Gastroesophageal sphincter (tissue), 4 donors: Measurements from ENCODE around the gene OTULINL. TPM values are rescaled to one million over a fixed set of nuclear protein-coding genes. Genes with fewer than 3 reads are reported as not detected.

Experiments used
- ATAC-seq: fragments of 150-250 bp; one replicate; pipeline ENCODE4 v1.9.1; 2016; ENCODE audit warnings: mild to moderate bottlenecking, moderate library complexity
- H3K27ac ChIP-seq, 4 donors: fragments of 200-600 bp; sonication (generic) in 3 of 4; 1 replicate in 3 of 4; 2 replicates in 1 of 4; pipeline ENCODE4 v1.5.1; 2016 to 2019
- H3K27me3 ChIP-seq: fragments of 200-600 bp; sonication (generic); one replicate; pipeline ENCODE4 v1.5.1; 2019
- H3K36me3 ChIP-seq, 2 donors: fragments of 200-600 bp; sonication (generic); one replicate each; pipeline ENCODE4 v1.5.1; 2019; ENCODE audit warnings: control low read depth in 1 of 2
- H3K4me1 ChIP-seq, 3 donors: fragments of 200-600 bp; sonication (generic); 1 replicate in 2 of 3; 2 replicates in 1 of 3; pipeline ENCODE4 v1.5.1; 2016 to 2019; ENCODE audit warnings: control low read depth in 2 of 3
- H3K4me3 ChIP-seq, 2 donors: fragments of 200-600 bp; sonication (generic); one replicate each; pipeline ENCODE4 v1.5.1; 2019; ENCODE audit warnings: mild to moderate bottlenecking in 1 of 2, moderate library complexity in 1 of 2
- H3K9me3 ChIP-seq, 3 donors: fragments of 200-600 bp; sonication (generic); one replicate each; pipeline ENCODE4 v1.5.1; 2017 to 2019; ENCODE audit warnings: control low read depth in 2 of 3
- CTCF ChIP-seq, 4 experiments: fragments of 200-600 bp in 2 of 4; fragments of 450-650 bp in 2 of 4; sonication (generic) in 1 of 4; IDR thresholded peaks; one replicate each; pipeline ENCODE4 v1.5.1; 2017 to 2019; ENCODE audit warnings: antibody characterized with exemption in 4 of 4, mild to moderate bottlenecking in 2 of 4, moderate library complexity in 2 of 4
- EP300 ChIP-seq: sonication (generic); formaldehyde crosslinking; IDR thresholded peaks from one replicate; pipeline ENCODE4 v1.6.1; 2017; ENCODE audit warnings: antibody characterized with exemption, mild to moderate bottlenecking
- POLR2A ChIP-seq, 2 donors: fragments of 450-650 bp; IDR thresholded peaks; one replicate each; pipeline ENCODE4 v1.6.1; 2017; ENCODE audit warnings: antibody characterized with exemption in 2 of 2, mild to moderate bottlenecking in 2 of 2, moderate library complexity in 1 of 2
- POLR2AphosphoS5 ChIP-seq: sonication (generic); formaldehyde crosslinking; IDR thresholded peaks from one replicate; pipeline ENCODE4 v1.6.1; 2017; ENCODE audit warnings: antibody characterized with exemption
- WGBS, 2 donors: methylation state at CpG; one replicate each; pipeline ENCODE4 v1.1.5; 2018; ENCODE audit warnings: low coverage in 1 of 2; 5-methylcytosine and 5-hydroxymethylcytosine counted together
- total RNA-seq, 4 donors: library from RNA; depleted of rRNA; stranded (reverse); fragments of >200 nt; gene quantifications; one replicate each; pipeline ENCODE4 v1.1.0, GENCODE V29; 2016

OTULINL gene
- total RNA-seq, 4 donors from 2014 or later, result 1.4 to 11.3 (median 5.1) TPM

- TF ChIP-seq EP300, result no peak
- Histone ChIP-seq H3K4me1 (no peaks in the 10 kb centered on the region), H3K9me3 (no peaks in the 10 kb centered on the region), H3K36me3 (no peaks in the 10 kb centered on the region), H3K27ac (no peak overlapping the region), H3K27me3 (peaks cover 5% of the 10 kb centered on the region), H3K4me3 (no peak overlapping the region)
- no peak for ATAC-seq
- 83% methylated on average over 2 of the region's 2 CpGs; no CpG with 5 or more reads in 1 of the 2 donors for WGBS, 2 donors
Measured at GRCh38 chr5:14591548-14591947, 10.0 kb downstream of the OTULINL start.

- 61 to 81% methylated on average over 3 to 4 of the region's 4 CpGs for WGBS, 2 donors
Measured at GRCh38 chr5:14593326-14594021, 11.9 kb downstream of the OTULINL start.

GRCh38 chr5:14594378-14595074 is 12.9 kb downstream of the OTULINL start:
- Histone ChIP-seq H3K27ac (peak overlapping the region in 1 of 4 donors; percentile 25), H3K27me3 (peaks cover 5% of the 10 kb centered on the region), H3K9me3 (no peaks in the 10 kb centered on the region), H3K36me3 (no peaks in the 10 kb centered on the region), H3K4me3 (no peak overlapping the region), H3K4me1 (no peaks in the 10 kb centered on the region)
- no peak for ATAC-seq
- TF ChIP-seq EP300 (no peak), CTCF (IDR thresholded peaks at IDR 0.05) (no peak), POLR2AphosphoS5 (no peak), POLR2A (IDR thresholded peaks at IDR 0.05) (no peak)
- 86% methylated on average over 3 of the region's 4 CpGs; no CpG with 5 or more reads in 1 of the 2 donors for WGBS, 2 donors

More at GRCh38 chr5:14593326-14594021, 11.9 kb downstream of the OTULINL start:
- Histone ChIP-seq H3K9me3 (no peaks in the 10 kb centered on the region), H3K4me1 (no peaks in the 10 kb centered on the region), H3K27me3 (peaks cover 5% of the 10 kb centered on the region), H3K36me3 (no peaks in the 10 kb centered on the region), H3K4me3 (no peak overlapping the region), H3K27ac (no peak overlapping the region)
- TF ChIP-seq EP300, result no peak
- TF ChIP-seq CTCF (IDR thresholded peaks at IDR 0.05), result no peak
- TF ChIP-seq POLR2A (IDR thresholded peaks at IDR 0.05), result no peak
- TF ChIP-seq POLR2AphosphoS5, result no peak
- no peak for ATAC-seq

- H3K9me3 ChIP-seq, result no peaks in the 10 kb centered on the region
- H3K27me3 ChIP-seq, result peaks cover 5% of the 10 kb centered on the region
- H3K4me3 ChIP-seq, result no peak overlapping the region
- WGBS, 2 donors, result 54 to 67% methylated on average over 3 of the region's 3 CpGs
- H3K4me1 ChIP-seq, result no peaks in the 10 kb centered on the region
- no peak overlapping the region for H3K27ac ChIP-seq
- peak; percentile 64 for ATAC-seq
- no peak for TF ChIP-seq CTCF (IDR thresholded peaks at IDR 0.05)
- no peak for TF ChIP-seq POLR2A (IDR thresholded peaks at IDR 0.05)
- no peak for TF ChIP-seq POLR2AphosphoS5
- no peak for TF ChIP-seq EP300
- no peaks in the 10 kb centered on the region for H3K36me3 ChIP-seq
Measured at GRCh38 chr5:14595189-14595588, 13.6 kb downstream of the OTULINL start.

- H3K27me3 ChIP-seq, result peaks cover 5% of the 10 kb centered on the region
- TF ChIP-seq EP300 (no peak), CTCF (IDR thresholded peaks at IDR 0.05) (no peak), POLR2AphosphoS5 (no peak), POLR2A (IDR thresholded peaks at IDR 0.05) (no peak)
- H3K4me1 ChIP-seq, result no peaks in the 10 kb centered on the region
- H3K36me3 ChIP-seq, result no peaks in the 10 kb centered on the region
- H3K4me3 ChIP-seq, result no peak overlapping the region
- 40 to 83% methylated on average over 1 of the region's 1 CpG for WGBS, 2 donors
- no peak overlapping the region for H3K27ac ChIP-seq
- ATAC-seq, result no peak
- no peaks in the 10 kb centered on the region for H3K9me3 ChIP-seq
Measured at GRCh38 chr5:14595891-14596290, 14.3 kb downstream of the OTULINL start.
